Suprapubic skin (tissue), 4 donors: ENCODE data around the gene KBTBD12. TPM values are rescaled to one million over a fixed set of nuclear protein-coding genes. Genes with fewer than 3 reads are reported as not detected.

Experiments used
- DNase-seq, 2 donors: peaks; one replicate each; pipeline ENCODE4 v3.0.0-alpha.2; 2019; ENCODE audit warnings: low spot score in 2 of 2
- H3K27ac ChIP-seq: fragments of 200-600 bp; sonication (generic); one replicate; pipeline ENCODE4 v1.5.1; 2019
- H3K27me3 ChIP-seq: fragments of 200-600 bp; sonication (generic); one replicate; pipeline ENCODE4 v1.5.1; 2019
- H3K36me3 ChIP-seq: fragments of 200-600 bp; sonication (generic); one replicate; pipeline ENCODE4 v1.5.1; 2019
- H3K4me1 ChIP-seq: fragments of 200-600 bp; sonication (generic); one replicate; pipeline ENCODE4 v1.5.1; 2019
- H3K4me3 ChIP-seq: fragments of 200-600 bp; sonication (generic); one replicate; pipeline ENCODE4 v1.5.1; 2019; ENCODE audit warnings: mild to moderate bottlenecking
- H3K9me3 ChIP-seq: fragments of 200-600 bp; sonication (generic); one replicate; pipeline ENCODE4 v1.5.1; 2019
- EP300 ChIP-seq: sonication (generic); formaldehyde crosslinking; IDR thresholded peaks from one replicate; pipeline ENCODE4 v1.6.1; 2017; ENCODE audit warnings: antibody characterized with exemption
- POLR2A ChIP-seq, 2 donors: fragments of 450-650 bp; IDR thresholded peaks; one replicate each; pipeline ENCODE4 v1.6.1; 2017; ENCODE audit warnings: antibody characterized with exemption in 2 of 2, mild to moderate bottlenecking in 2 of 2, moderate library complexity in 2 of 2
- POLR2AphosphoS5 ChIP-seq, 3 donors: sonication (generic); formaldehyde crosslinking; IDR thresholded peaks; one replicate each; pipeline ENCODE4 v1.6.1; 2017; ENCODE audit warnings: antibody characterized with exemption in 3 of 3
- WGBS: methylation state at CpG from one replicate; pipeline ENCODE4 v1.1.5; 2018; 5-methylcytosine and 5-hydroxymethylcytosine counted together
- total RNA-seq, 4 donors: library from RNA; depleted of rRNA; stranded (reverse); fragments of >200 nt; gene quantifications; one replicate each; pipeline ENCODE4 v1.1.0, GENCODE V29; 2016
- TF ChIP-seq, protein P1 (sequence below), 2 donors: fragments of 200-600 bp in 1 of 2; fragments of 450-650 bp in 1 of 2; sonication (generic) in 1 of 2; IDR thresholded peaks; one replicate each; pipeline ENCODE4 v1.5.1; 2016 to 2019; ENCODE audit warnings: antibody characterized with exemption in 2 of 2, mild to moderate bottlenecking in 1 of 2, moderate library complexity in 1 of 2

The KBTBD12 gene
- total RNA-seq, 4 donors from 2014 or later: 0.72 TPM; not detected in 3

DNA sequence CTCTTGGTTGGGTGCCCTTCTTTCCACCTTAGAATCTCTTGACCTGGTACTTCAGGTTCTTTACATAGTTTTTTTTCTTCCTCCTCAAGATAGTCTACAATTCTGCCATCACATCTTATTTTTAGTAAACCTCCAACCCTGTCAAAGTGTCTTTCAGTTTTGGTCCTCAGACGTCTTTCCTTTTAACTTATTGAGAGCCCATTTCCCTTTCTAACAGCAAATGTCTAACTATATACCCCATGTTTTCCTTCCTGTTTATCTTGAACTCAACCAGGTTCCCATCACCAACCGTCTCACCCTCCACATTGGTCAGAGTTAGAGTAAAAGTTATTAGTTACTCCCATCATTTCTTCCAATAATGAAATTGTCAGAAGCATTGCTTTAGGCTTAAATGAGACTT is 10.4 kb downstream of the KBTBD12 start:
- no peak for DNase-seq
- no peak overlapping the region for H3K4me3 ChIP-seq
- no peaks in the 10 kb centered on the region for H3K36me3 ChIP-seq
- 72% methylated on average over 2 of the region's 2 CpGs for WGBS
- no peaks in the 10 kb centered on the region for H3K27me3 ChIP-seq
- H3K4me1 ChIP-seq: no peaks in the 10 kb centered on the region
- no peak for TF ChIP-seq POLR2A (IDR thresholded peaks at IDR 0.05)
- TF ChIP-seq EP300: no peak
- H3K9me3 ChIP-seq: no peaks in the 10 kb centered on the region
- no peak overlapping the region for H3K27ac ChIP-seq

DNA sequence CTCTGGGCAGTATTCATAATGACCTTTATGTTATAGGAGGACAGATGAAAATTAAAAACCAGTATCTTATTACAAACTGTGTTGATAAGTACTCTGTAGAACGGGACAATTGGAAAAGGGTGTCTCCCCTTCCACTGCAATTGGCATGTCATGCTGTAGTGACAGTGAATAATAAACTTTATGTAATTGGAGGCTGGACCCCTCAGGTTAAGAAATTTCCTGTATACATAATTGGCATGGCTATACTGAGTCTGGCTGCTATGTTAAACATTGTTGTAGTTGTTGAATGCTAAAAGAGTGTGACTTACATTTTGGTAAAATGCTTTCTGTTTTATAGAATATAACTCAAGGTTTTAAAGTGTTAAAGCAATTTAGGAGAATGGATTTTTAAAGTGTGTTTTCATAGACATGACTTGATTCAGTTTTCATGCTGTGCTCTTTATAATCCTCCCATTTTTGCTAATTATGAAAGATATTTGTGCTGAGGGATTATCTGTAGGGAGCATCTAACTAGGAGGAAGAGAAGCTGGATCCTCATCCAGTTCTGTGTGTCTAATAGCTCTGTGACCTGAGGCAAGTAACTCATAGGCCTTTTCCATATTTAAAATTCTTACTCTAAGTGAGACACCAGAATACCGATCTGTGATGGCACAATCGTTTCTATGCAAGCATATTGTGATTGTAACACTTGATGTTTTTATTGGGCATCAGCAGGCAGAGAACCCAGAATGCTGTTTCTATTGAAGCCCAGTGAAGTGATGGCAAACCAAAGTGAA is 13.0 kb downstream of the KBTBD12 start:
- WGBS: 64% methylated on average over 3 of the region's 3 CpGs
- H3K4me1 ChIP-seq: no peaks in the 10 kb centered on the region
- no peak overlapping the region for H3K27ac ChIP-seq
- H3K4me3 ChIP-seq: no peak overlapping the region
- H3K9me3 ChIP-seq: no peaks in the 10 kb centered on the region
- TF ChIP-seq, protein P1, sequence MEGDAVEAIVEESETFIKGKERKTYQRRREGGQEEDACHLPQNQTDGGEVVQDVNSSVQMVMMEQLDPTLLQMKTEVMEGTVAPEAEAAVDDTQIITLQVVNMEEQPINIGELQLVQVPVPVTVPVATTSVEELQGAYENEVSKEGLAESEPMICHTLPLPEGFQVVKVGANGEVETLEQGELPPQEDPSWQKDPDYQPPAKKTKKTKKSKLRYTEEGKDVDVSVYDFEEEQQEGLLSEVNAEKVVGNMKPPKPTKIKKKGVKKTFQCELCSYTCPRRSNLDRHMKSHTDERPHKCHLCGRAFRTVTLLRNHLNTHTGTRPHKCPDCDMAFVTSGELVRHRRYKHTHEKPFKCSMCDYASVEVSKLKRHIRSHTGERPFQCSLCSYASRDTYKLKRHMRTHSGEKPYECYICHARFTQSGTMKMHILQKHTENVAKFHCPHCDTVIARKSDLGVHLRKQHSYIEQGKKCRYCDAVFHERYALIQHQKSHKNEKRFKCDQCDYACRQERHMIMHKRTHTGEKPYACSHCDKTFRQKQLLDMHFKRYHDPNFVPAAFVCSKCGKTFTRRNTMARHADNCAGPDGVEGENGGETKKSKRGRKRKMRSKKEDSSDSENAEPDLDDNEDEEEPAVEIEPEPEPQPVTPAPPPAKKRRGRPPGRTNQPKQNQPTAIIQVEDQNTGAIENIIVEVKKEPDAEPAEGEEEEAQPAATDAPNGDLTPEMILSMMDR (IDR thresholded peaks at IDR 0.05): no peak
- TF ChIP-seq POLR2AphosphoS5 (IDR thresholded peaks at IDR 0.05): no peak
- TF ChIP-seq EP300: no peak
- no peak for TF ChIP-seq POLR2A (IDR thresholded peaks at IDR 0.05)
- no peaks in the 10 kb centered on the region for H3K36me3 ChIP-seq
- DNase-seq: no peak
- H3K27me3 ChIP-seq: no peaks in the 10 kb centered on the region

DNA sequence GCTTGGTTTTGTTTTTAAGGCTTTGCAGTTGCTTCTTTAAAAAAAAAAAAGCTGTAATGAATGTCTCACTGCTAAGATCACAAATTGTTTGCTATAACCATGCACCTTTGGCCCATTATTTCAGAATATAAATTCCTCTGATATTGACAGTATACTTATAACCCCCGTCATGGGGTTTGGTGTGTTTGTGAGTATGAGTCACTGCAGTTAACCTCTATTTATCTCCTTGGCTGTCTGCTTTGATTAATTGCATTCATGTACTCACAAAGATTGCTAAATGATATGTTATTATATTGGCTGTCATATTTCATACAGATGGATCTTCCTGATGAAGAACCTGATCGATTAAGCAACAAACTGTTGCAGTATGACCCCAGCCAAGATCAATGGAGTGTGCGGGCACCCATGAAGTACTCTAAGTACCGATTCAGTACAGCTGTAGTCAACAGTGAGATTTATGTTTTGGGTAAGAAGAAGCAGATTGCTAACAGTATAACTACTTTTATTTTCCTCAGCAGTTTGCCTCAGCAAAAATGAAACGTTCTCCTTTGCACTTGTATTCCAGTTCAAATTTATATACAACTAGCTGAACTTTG is 14.9 kb downstream of the KBTBD12 start:
- Histone ChIP-seq H3K36me3 (no peaks in the 10 kb centered on the region), H3K27ac (no peak overlapping the region), H3K4me3 (no peak overlapping the region), H3K4me1 (no peaks in the 10 kb centered on the region), H3K27me3 (peaks cover 4% of the 10 kb centered on the region), H3K9me3 (no peaks in the 10 kb centered on the region)
- WGBS: 41% methylated on average over 5 of the region's 5 CpGs
- DNase-seq: no peak
- TF ChIP-seq POLR2A (IDR thresholded peaks at IDR 0.05): no peak
- TF ChIP-seq POLR2AphosphoS5 (IDR thresholded peaks at IDR 0.05): no peak
- TF ChIP-seq EP300: no peak
- TF ChIP-seq, protein P1 (IDR thresholded peaks at IDR 0.05): no peak

DNA sequence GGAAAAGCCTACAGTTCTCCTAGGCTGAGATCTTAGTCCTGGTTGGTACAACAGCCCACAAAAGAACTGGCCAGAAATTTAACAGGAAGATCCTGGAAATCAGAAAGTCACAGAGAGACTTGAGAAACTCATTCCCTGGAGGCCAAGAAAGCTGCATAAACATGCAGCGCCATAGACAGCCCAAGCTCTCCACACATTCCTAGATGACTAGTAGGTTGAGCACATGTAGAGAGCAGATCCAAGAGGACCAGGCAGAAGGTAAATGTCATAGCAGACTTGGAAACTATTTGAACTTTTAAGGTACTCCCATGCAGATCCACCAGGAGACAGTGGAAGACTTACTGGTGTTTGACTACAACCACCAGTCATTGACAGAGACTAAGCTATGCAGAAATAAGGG is 18.4 kb downstream of the KBTBD12 start:
- Histone ChIP-seq H3K36me3 (no peaks in the 10 kb centered on the region), H3K27me3 (peaks cover 4% of the 10 kb centered on the region), H3K4me3 (no peak overlapping the region), H3K4me1 (no peaks in the 10 kb centered on the region), H3K27ac (no peak overlapping the region), H3K9me3 (peaks cover 7% of the 10 kb centered on the region)
- 87% methylated on average over 1 of the region's 1 CpG for WGBS
- TF ChIP-seq POLR2A (IDR thresholded peaks at IDR 0.05) (no peak), EP300 (no peak), POLR2AphosphoS5 (IDR thresholded peaks at IDR 0.05) (no peak)
- TF ChIP-seq, protein P1 (IDR thresholded peaks at IDR 0.05): no peak
- no peak for DNase-seq

DNA sequence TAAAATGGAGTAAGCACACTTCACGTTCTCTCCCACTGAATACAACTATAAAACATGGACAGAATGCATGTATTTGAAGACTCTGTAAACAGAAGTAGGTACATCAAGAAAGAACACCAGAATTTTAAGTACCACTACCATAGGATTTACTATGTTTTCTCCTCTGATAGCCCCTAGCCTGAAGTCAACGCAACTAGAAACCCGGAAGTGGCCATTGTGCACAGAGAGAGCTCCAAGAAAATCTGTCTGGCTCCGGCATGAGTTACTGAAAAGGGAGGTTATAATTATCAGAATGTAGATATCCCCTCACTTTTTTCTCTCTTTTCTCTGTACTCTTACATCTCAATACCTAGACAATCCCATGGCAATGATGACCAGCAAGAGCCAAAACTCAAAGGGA is 23.8 kb downstream of the KBTBD12 start:
- DNase-seq: no peak
- 96% methylated on average over 4 of the region's 4 CpGs for WGBS
- Histone ChIP-seq H3K27ac (no peak overlapping the region), H3K27me3 (no peaks in the 10 kb centered on the region), H3K4me1 (no peaks in the 10 kb centered on the region), H3K36me3 (no peaks in the 10 kb centered on the region), H3K9me3 (peaks cover 22% of the 10 kb centered on the region), H3K4me3 (no peak overlapping the region)
- TF ChIP-seq POLR2A (IDR thresholded peaks at IDR 0.05) (no peak), POLR2AphosphoS5 (IDR thresholded peaks at IDR 0.05) (no peak), EP300 (no peak)
- TF ChIP-seq, protein P1 (IDR thresholded peaks at IDR 0.05): no peak
